DND-41 (cell line): ENCODE measurements around the gene TMEM161B.

Experiments used
- ATAC-seq: fragments of 200-7000 bp; cut with Tn5 transposase; 3 replicates; pipeline ENCODE4 v1.9.1; 2021; ENCODE audit warnings: low read depth; ENCODE audit not compliant: insufficient read depth
- DNase-seq: peaks from one replicate; pipeline ENCODE4 v3.0.0-alpha.2; 2020
- H2AFZ ChIP-seq: 2 replicates; pipeline ENCODE4 v1.6.0; 2012; ENCODE audit warnings: low read depth, low read length
- H3K27ac ChIP-seq: 2 replicates; pipeline ENCODE4 v1.5.1; 2012; ENCODE audit warnings: low read length, inconsistent platforms
- H3K27me3 ChIP-seq: fragments of 200-600 bp; sonication (generic); 2 replicates; pipeline ENCODE4 v1.6.0; 2012; ENCODE audit warnings: low read length, mild to moderate bottlenecking, inconsistent platforms; ENCODE audit not compliant: insufficient read depth, poor library complexity
- H3K36me3 ChIP-seq: 2 replicates; pipeline ENCODE4 v1.5.1; 2012; ENCODE audit warnings: low read length, inconsistent platforms; ENCODE audit not compliant: insufficient read depth
- H3K4me1 ChIP-seq: 2 replicates; pipeline ENCODE4 v1.5.1; 2012; ENCODE audit warnings: mild to moderate bottlenecking, low read length; ENCODE audit not compliant: insufficient read depth
- H3K4me2 ChIP-seq: 2 replicates; pipeline ENCODE4 v1.6.0; 2012; ENCODE audit warnings: mild to moderate bottlenecking, moderate library complexity, low read length, inconsistent platforms; ENCODE audit not compliant: insufficient read depth
- H3K4me3 ChIP-seq, 2 experiments: fragments of 200-600 bp in 1 of 2; shearing (Covaris generic) in 1 of 2; 2 replicates each; pipeline ENCODE4 v1.5.1; 2012 to 2016; ENCODE audit warnings: inconsistent platforms in 2 of 2, low read length in 2 of 2, mild to moderate bottlenecking in 2 of 2, low read depth in 1 of 2, moderate library complexity in 1 of 2
- H3K79me2 ChIP-seq: 2 replicates; pipeline ENCODE4 v1.6.0; 2012; ENCODE audit warnings: low read length, inconsistent platforms; ENCODE audit not compliant: insufficient read depth
- H3K9ac ChIP-seq: 2 replicates; pipeline ENCODE4 v1.6.0; 2012; ENCODE audit warnings: low read depth, mild to moderate bottlenecking, inconsistent platforms, low read length, moderate library complexity
- H3K9me3 ChIP-seq: 2 replicates; pipeline ENCODE4 v1.5.1; 2012; ENCODE audit warnings: low read length, moderate library complexity, mild to moderate bottlenecking, inconsistent platforms; ENCODE audit not compliant: insufficient read depth, severe bottlenecking
- H4K20me1 ChIP-seq: 2 replicates; pipeline ENCODE4 v1.6.0; 2012; ENCODE audit warnings: low read length; ENCODE audit not compliant: insufficient read depth
- CTCF ChIP-seq: IDR thresholded peaks from 2 replicates; pipeline ENCODE4 v1.5.1; 2012; ENCODE audit warnings: borderline replicate concordance, low read length, moderate library complexity, mild to moderate bottlenecking; ENCODE audit not compliant: poor library complexity, severe bottlenecking; ENCODE audit errors: extremely low read depth
- EZH2 ChIP-seq: IDR thresholded peaks from 3 replicates; pipeline ENCODE4 v1.6.1; 2012; ENCODE audit warnings: borderline replicate concordance, low read depth, mild to moderate bottlenecking, moderate library complexity, low read length, inconsistent platforms; ENCODE audit not compliant: severe bottlenecking

TMEM161B gene

GRCh38 chr5:88256872-88257271, 11.8 kb downstream of the TMEM161B start:
- no peak for TF ChIP-seq CTCF
- TF ChIP-seq EZH2 = no peak
- Histone ChIP-seq H3K27me3 (no peaks in the 10 kb centered on the region), H3K9ac (no peak overlapping the region), H3K27ac (no peak overlapping the region), H3K4me1 (no peaks in the 10 kb centered on the region), H3K4me3 (no peak overlapping the region), H4K20me1 (peaks cover 37% of the 10 kb centered on the region; the same call in 1 of the 2 replicates), H3K4me2 (no peak overlapping the region), H3K9me3 (no peaks in the 10 kb centered on the region), H3K36me3 (no peaks in the 10 kb centered on the region), H2AFZ (no peak overlapping the region), H3K79me2 (peaks cover 100% of the 10 kb centered on the region)
- DNase-seq (no peak), ATAC-seq (no peak)

GRCh38 chr5:88256037-88256436, 12.6 kb downstream of the TMEM161B start:
- Histone ChIP-seq H3K4me1 (no peaks in the 10 kb centered on the region), H3K4me3 (no peak overlapping the region), H3K27ac (no peak overlapping the region)

GRCh38 chr5:88254320-88254719, 14.3 kb downstream of the TMEM161B start:
- Histone ChIP-seq H3K9me3 (no peaks in the 10 kb centered on the region), H3K27ac (no peak overlapping the region), H3K4me1 (no peaks in the 10 kb centered on the region), H3K36me3 (no peaks in the 10 kb centered on the region), H4K20me1 (peaks cover 44% of the 10 kb centered on the region; the same call in 1 of the 2 replicates), H3K27me3 (no peaks in the 10 kb centered on the region), H3K4me3 (no peak overlapping the region), H3K4me2 (no peak overlapping the region), H2AFZ (no peak overlapping the region), H3K79me2 (peaks cover 100% of the 10 kb centered on the region), H3K9ac (no peak overlapping the region)
- ATAC-seq (no peak), DNase-seq (no peak)
- TF ChIP-seq CTCF = no peak
- no peak for TF ChIP-seq EZH2

More at GRCh38 chr5:88256037-88256436, 12.6 kb downstream of the TMEM161B start:
- ATAC-seq (no peak), DNase-seq (no peak)
- no peak for TF ChIP-seq EZH2
- no peak for TF ChIP-seq CTCF
- Histone ChIP-seq H2AFZ (no peak overlapping the region), H3K9ac (no peak overlapping the region), H3K36me3 (no peaks in the 10 kb centered on the region), H4K20me1 (peaks cover 34% of the 10 kb centered on the region; the same call in 1 of the 2 replicates), H3K4me2 (no peak overlapping the region), H3K27me3 (no peaks in the 10 kb centered on the region), H3K9me3 (no peaks in the 10 kb centered on the region), H3K79me2 (peaks cover 100% of the 10 kb centered on the region)
